GM19467 (cell line): ENCODE data around the gene ERO1A.
"Not testable (repeated sequence)": the region's sequence is repeated elsewhere in the genome, so short reads cannot be mapped to it uniquely, and the experiment has no call there.

Source experiments
- ATAC-seq: cut with Tn5 transposase; IDR thresholded peaks from one replicate; pipeline ENCODE4 v1.9.1; 2021; ENCODE audit warnings: mild to moderate bottlenecking, moderate library complexity; ENCODE audit not compliant: unreplicated experiment

ERO1A gene, protein sequence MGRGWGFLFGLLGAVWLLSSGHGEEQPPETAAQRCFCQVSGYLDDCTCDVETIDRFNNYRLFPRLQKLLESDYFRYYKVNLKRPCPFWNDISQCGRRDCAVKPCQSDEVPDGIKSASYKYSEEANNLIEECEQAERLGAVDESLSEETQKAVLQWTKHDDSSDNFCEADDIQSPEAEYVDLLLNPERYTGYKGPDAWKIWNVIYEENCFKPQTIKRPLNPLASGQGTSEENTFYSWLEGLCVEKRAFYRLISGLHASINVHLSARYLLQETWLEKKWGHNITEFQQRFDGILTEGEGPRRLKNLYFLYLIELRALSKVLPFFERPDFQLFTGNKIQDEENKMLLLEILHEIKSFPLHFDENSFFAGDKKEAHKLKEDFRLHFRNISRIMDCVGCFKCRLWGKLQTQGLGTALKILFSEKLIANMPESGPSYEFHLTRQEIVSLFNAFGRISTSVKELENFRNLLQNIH

DNA sequence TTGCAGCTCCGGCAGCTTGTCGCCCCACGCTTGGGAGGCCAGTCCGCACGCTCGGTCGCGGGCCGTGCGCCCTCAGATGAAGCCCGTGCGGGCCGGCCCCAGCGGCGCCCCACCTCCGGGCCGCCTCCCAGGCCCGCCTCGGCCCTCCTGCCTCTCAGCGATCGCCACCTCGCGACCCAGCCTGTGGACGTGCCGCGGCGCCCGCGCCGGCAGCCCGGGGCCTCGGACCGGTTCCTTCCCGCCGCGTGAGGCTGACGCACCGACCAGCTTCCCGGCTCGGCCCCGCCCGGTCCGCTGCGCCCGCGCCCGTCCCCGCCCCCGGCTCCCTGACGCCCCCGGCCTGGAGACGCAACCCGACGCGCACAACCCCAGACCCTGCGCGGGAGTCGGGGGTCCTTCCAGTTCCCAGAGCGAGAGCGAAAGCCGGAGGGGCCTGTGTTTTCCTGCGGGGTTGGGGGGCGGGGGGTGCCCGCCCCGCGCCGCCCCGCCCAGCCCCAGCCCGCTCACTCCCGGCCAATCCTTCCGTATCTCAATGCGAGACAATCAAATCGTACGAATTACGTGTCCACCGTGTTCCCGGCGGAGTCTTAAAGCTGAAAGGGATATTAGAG, at the start of gene ERO1A:
Gene ERO1A (minus strand): TSS at position 78 of the 611 bp plus-strand sequence. CDS start 77 bp downstream, at position 1.
- ATAC-seq = peak; percentile 67

DNA sequence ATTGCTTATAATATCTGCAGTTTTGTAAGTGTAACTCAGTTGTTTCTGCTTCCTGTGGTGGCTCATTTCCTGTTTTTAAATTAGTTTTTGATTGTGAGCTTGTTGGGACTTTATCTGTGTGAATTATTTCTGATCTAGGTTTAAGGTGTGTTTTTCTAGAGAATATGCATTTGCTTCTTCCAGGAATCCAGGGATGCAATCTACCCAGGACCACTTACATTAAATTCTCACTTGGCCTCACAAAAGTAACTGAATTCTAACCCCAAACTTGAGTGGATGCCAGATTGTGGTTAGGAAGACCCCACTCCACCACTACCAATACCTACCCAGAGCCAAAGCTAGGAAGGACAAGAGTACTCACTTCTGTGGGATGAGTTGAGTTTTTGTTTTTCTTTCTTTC, 46.5 kb upstream of the ERO1A start:
- ATAC-seq = no peak

DNA sequence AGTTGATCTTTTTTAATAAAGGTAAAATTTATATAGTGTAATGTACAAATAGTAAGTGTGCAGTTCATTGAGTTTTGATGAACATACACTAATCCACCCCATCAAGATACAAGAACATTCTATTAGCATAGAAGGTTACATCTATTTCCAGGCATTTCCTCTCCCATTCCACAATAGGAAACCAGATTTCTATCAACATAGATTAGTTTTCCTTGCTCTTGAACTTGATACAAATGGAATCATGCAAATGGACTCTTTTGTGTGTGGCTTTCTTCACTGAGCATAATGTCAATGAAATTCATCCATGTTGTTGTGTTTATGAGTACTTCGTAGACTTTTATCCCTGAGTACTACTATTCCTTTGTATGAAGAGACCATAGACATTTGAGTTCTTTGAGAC, 45.4 kb upstream of the ERO1A start:
- no peak for ATAC-seq

DNA sequence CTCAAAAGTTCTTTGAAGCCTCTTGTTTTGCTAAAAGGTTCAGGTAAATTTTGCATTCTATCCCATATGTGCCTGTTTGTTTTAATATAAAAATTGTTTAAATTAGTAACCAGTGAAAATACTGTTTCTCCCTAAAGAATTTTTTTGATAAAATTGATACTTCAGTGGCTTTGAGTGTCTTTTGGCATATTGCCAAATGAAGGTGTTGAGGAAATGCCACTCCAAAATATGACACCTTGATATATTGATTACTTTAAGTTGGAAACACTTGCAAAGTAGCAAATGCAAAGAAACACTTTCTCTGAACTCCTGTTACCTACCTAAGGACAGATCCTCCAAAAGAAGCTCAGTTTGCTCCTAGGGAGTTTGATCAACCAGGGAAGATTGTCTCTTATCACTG, 43.1 kb upstream of the ERO1A start:
- ATAC-seq = no peak

DNA sequence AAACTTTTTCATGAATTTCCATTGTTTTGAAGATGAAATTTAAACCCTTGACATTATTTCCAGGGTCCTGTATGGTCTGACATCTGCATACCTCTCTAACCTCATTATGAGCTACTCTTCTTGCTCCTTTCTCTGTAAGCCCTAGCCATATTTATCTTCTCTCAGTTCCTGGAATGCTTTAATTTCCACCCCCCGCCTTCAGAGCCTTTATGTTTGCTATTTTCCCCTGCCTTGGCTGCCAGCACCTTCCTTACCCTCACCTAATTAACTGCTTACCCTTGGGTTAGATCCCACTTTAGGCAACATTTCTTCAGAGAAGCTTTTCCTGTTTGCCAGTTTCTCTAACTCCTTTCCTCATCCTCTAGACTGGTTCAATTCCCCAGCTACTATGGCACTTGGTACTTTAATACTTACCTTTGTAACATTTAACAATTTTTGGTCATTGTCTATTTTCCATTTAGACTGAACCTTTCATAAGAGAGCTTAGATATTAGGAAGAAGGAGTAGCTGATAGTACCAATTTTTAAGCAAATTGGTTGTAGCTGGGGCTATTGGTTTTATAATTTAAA, 40.6 kb upstream of the ERO1A start:
- ATAC-seq = no peak

DNA sequence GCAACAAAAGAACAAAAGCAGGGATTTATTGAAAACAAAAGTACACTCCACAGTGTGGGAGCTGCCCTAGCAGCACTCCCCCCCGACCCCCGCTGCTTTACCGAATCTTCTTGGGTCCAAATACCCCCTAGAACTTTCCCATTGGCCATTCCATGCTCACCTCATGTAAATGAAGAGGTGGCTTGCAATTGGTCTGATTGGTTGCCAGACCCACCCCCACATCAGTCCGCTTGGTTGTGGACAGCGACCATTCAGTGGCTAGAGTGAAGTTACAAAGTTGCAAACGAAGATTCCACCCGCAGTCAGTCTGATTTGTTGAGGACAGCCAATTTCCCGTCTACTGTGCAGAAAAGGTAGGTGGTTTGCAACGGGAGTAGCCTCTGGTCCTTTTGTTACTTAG, 38.5 kb upstream of the ERO1A start:
- ATAC-seq = no peak

DNA sequence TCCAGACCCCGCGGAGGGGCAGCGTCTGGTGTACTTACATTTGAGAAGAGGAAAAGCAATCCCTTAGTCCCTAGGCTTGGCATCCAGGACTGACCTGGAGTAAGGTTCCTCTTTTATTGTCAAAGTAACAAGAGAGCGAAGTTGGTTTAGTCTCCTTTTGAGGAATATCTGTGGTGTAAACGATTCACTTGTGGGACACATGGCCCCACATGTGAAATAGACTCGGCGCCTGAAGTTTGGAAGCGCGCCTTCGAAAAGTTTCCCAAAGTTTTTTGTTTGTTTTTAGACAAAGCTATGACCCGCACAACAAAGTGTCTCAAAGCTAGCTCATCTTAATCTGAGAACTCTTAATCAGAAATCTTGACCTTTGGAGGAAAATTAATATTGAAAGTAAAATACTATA, 35.4 kb upstream of the ERO1A start:
- ATAC-seq = no peak

DNA sequence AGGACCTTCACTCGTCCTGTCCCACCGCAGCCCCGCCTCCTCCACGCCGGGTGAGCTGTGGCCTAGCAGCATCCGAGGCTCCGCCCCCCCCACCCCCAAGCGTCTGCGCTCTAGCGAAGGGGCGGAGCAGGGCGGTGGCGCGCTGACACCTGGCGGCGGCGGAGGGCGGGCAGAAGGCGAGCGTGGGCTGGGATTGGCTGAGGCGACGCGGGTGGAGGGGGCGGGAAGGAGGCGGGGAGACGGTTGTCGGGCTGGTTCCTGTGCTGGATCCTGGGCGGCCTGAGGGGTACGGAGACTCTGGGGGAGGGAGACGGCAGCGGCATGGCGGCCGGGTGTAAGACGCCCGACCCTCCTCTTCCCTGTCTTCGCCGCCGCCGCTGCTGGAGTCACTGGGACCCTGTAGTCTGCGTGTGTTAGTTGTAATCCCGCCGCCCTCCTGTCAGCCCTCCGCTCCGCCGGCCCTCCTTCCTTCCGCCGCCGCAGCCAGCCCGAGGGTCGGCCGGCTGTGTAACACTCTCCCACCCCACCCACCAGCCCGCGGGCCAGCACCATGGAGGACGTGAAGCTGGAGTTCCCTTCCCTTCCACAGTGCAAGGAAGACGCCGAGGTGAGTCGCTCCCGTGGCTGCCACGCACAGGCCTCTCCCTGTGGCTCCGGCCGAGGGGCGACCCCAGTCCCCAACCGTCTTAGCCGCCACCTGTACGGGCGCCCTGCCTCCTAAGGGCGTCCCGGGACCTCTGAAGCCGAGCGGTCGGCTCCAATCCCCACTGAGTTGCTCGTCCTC, 34.8 kb upstream of the ERO1A start, which contains the start of gene STYX:
Gene STYX (plus strand): TSS at position 242 of the 784 bp plus-strand sequence. CDS start 309 bp downstream, at position 551.
- ATAC-seq = peak; percentile 91

DNA sequence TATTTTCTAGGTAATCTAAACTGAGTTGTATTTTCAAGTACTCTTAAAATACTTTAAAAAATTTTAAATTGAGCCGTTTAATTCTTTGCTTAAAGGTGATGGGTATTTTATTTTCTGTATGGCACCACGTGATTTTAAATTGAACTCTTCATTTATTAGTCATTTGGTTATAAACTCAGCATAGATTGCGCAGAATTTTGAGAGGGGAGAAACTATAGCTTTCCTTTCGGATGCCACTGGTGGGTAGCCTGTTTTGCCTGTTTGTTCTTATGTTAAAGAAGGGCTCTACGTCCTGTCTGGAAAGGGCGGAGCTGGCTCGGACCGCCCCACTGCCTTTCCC, 34.2 kb upstream of the ERO1A start:
- no peak for ATAC-seq

DNA sequence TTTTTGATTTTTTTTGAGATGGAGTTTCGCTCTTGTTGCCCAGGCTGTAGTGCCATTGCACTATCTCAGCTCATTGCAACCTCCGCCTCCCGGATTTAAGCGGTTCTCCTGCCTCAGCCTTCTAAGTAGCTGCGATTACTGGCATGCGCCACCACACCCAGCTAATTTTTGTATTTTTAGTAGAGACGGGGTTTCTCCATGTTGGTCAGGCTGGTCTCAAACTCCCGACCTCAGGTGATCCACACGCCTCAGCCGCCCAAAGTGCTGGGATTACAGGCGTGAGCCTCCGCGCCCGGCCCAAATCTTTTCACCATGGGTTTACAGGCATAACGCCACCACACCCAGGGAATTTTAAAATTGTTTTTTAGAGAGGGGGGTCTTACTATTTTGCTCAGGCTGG, 33.7 kb upstream of the ERO1A start:
- not testable (repeated sequence) for ATAC-seq

DNA sequence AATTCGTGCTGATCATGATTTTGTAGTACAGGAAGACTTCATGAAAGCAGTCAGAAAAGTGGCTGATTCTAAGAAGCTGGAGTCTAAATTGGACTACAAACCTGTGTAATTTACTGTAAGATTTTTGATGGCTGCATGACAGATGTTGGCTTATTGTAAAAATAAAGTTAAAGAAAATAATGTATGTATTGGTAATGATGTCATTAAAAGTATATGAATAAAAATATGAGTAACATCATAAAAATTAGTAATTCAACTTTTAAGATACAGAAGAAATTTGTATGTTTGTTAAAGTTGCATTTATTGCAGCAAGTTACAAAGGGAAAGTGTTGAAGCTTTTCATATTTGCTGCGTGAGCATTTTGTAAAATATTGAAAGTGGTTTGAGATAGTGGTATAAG, 32.2 kb upstream of the ERO1A start:
- ATAC-seq = not testable (repeated sequence)

DNA sequence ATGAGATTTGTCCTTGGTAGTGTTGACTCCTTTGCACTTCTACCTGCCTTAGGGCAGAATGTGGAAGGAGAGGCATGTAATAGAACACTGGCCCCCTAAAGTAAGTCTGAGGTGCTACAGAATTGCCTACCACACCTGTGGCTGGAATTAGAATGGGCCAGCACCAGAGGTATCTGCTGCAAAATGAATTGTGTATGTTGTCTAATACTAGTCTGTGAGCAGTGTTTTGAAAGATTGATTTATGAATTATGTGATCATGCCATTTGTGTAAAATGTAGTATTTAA, 28.9 kb upstream of the ERO1A start:
- no peak for ATAC-seq

DNA sequence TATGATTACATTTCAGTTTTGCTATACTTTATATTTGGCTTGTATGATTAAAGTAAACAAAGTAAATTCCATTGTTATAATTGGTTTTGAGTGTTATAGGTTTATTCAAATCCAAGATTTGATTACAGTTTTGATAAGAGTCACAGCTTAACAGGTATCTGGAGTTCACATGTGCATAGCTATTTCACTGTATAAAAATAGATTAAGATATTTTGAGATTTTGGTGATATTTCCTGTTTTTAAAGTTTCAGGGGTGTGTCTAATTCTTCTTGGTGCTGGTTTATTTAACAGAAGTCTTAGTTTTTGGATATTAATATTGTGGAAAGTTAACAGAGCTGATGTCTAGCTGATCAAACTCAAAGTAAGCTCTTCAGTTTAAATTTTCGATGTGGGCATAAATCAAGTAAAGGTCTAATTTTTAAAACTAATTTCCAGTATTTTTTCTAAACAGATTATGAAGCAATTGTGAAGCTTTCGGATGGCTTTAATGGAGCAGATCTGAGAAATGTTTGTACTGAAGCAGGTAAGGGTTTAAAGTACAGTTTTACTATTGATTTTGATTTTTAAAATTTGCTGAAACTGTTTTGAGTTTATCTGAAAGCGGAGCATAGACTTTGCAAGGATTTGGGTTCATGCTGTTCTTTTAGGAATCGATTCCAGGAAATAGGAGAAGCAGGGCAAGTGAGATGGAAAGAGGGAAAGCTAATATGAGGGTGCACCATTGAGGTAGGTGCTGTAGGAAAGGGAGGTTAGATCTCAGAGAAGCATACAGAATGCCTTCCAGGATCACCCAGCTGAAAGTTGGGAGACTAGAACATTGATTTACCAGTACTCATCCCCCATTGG, 28.4 kb upstream of the ERO1A start:
- no peak for ATAC-seq

DNA sequence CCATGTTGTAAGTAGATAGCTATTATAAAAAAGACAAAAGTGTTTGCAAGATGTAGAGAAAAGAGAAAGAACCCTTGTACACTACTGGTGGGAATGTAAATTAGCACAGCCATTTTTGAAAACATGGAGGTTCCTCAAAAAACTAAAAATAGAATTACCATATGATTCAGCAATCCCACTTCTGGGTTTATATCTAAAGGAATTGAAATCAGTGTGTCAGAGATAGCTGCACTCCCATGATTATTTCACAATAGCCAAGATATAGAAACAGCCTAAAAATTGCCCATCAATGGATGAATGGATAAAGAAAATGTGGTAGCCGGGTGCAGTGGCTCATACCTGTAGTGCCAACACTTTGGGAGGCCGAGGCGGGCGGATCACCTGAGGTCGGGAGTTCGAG, 20.8 kb upstream of the ERO1A start:
- no peak for ATAC-seq

DNA sequence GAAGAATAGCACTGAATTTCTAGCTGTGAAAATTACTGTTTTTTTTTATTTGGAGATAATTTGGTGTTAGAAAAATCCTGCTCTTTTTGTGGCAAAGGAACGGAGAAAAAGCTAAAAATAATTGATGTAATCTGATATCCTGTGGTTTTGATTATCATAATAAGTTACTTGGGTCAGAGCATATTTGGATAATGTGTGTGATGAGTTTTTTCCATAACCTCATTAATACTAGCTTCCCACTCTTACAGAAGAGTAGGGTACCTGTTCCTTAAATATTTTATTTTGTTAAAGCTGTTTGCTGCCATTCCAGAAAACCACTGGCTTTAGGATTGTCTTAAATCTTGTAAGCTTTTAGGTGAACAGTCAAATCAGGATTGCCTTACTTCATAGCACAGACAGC, 16.3 kb upstream of the ERO1A start:
- ATAC-seq = no peak

DNA sequence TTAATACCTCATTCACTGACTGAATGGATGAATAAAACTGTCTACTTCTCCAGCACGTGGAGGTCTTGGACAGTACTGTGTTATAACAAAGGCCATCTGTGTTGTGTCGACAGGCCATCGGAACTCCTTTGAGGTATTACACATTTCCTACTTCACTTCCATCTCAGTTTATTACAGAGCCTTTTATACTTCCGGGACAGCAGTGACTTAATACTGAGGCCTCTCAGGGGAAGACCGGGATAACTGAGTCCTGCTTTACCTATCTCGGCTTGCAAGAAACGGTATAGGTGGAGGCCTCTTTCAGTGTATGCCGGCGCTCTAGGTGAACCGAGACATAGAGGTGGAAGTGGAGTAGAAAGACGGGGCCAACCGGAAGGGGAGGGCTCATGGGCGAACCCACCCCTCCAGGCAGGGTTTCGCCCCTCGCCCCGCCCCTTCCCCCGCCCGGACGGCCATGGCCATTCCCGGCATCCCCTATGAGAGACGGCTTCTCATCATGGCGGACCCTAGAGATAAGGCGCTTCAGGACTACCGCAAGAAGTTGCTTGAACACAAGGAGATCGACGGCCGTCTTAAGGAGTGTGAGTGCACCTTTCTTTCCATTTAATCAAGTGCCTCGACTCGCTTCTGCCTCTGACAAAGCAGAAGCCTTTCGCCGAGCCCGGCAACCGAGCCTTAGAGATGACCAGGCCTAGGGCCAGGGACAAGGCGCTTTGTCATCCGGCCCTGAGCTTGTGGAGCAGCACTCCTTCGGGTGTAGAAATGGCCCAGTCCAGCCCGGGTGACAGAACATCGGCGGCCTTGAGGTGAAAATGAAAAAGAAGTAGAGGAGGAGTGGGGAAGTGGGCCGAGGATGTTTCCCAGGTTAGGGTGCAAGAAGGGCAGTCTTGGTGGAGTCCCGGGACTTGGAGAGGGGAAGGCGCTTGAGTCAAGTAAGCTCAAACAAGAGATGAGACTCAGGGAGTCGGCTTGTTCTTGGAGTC, 11.7 kb upstream of the ERO1A start, which contains the start of gene PSMC6:
Gene PSMC6 (plus strand): TSS at position 477 of the 983 bp plus-strand sequence. CDS start 20 bp downstream, at position 497.
- peak; percentile 98 for ATAC-seq

DNA sequence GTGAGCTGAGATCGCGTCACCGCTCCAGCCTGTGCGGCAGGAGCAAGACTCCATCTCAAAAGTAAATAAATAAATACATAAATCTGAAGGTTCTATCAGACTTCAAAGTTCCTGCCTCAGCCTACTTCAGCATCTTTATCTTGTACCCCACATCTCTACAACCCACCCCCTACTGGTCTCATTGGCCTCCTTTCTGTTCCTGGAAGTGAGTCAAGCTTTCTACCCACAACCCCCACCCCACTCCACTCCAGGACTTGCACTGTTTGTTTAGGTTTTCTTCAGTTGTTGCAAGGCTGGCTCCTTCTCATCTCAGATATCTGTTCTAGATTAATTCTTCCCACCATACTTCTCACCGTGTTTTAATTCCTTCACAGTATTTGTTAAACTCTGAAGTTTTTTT, 10.9 kb upstream of the ERO1A start:
- no peak for ATAC-seq

DNA sequence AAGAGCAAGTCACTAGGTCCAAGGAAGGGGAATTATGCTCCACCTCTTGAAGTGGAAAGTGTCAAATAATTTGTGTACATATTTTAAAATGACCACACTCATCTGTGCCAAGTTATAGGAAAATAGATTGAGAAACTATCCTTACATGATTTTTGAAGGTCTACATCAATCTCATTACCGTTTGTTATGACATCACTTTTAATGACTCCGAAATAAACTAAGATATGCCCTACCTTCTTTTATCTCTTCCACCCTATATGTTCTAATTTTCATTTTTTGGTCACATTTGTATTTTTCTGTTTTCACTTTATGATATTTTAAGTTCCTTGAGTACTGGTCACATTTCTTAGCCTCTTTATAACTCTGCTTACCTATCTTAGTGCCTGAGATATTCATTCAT, 8.3 kb upstream of the ERO1A start:
- no peak for ATAC-seq

DNA sequence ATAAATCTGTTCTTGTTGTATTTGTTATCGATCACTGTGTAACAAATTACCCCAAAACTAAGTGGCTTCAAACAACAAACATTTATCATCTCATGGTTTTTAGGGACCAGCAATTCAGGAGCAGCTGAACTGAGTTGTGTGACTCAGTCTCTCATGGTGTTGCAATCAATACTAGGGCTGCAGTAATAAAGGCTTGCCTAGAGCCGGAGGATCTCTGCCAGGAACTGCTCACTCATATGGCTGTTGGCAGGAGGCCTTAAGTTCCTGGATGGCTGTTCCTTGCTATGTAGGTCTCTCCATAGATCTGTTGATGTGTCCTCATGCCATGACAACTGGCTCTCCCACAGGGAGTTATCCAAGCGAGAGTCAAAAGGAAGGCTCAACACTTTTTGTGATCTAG, 7.9 kb upstream of the ERO1A start:
- no peak for ATAC-seq
